Measurements from ENCODE around the gene TUBB8B.
"Not testable (repeated sequence)": the region's sequence is repeated elsewhere in the genome, so short reads cannot be mapped to it uniquely, and the experiment has no call there.

DNA sequence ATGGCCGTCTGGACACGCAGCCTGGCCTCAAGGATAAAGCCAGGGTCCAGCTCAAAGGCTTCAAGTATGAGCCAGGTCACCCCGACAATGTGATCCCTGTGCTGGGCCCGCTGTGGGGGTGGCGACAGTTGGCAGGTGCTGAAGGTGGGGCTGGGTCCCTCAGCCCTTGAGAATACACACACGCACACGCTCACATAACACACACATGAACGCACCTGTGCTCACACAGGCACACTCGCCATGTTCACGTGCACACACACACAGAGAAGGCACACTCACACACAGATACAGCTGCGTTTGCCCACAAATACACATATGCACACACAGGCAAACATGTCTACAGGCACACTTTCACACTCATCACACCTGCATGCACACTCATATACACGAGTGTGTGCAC lies 35.4 kb upstream of the TUBB8B start:
- TF ChIP-seq, protein P1, sequence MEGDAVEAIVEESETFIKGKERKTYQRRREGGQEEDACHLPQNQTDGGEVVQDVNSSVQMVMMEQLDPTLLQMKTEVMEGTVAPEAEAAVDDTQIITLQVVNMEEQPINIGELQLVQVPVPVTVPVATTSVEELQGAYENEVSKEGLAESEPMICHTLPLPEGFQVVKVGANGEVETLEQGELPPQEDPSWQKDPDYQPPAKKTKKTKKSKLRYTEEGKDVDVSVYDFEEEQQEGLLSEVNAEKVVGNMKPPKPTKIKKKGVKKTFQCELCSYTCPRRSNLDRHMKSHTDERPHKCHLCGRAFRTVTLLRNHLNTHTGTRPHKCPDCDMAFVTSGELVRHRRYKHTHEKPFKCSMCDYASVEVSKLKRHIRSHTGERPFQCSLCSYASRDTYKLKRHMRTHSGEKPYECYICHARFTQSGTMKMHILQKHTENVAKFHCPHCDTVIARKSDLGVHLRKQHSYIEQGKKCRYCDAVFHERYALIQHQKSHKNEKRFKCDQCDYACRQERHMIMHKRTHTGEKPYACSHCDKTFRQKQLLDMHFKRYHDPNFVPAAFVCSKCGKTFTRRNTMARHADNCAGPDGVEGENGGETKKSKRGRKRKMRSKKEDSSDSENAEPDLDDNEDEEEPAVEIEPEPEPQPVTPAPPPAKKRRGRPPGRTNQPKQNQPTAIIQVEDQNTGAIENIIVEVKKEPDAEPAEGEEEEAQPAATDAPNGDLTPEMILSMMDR (conservative IDR thresholded peaks at IDR 0.05; ENCODE audit: low read depth, low read length): not testable (repeated sequence)
- TF ChIP-seq EZH2phosphoT487 (IDR thresholded peaks at IDR 0.05; ENCODE audit: borderline replicate concordance, low read length); EZH2 (IDR thresholded peaks at IDR 0.05; ENCODE audit: low read length, unreplicated experiment): not testable (repeated sequence)
